Cardiac fibroblast (primary cell): ENCODE measurements around the gene TMEFF2.

ENCODE experiments used
- DNase-seq, 2 donors: peaks; one replicate each; pipeline versions ENCODE4 v3.0.0 to v3.0.0-alpha.2; 2010; ENCODE audit warnings: low read depth in 2 of 2
- H3K4me3 ChIP-seq, 2 donors: replicated peaks in 1 of 2; 1 replicate in 1 of 2; 2 replicates in 1 of 2; pipeline ENCODE4 v1.5.1; 2011; ENCODE audit warnings: low read depth in 2 of 2, low read length in 2 of 2, mild to moderate bottlenecking in 2 of 2, moderate library complexity in 1 of 2
- TF ChIP-seq, protein P1 (sequence below): IDR thresholded peaks from one replicate; pipeline ENCODE4 v1.5.1; 2011; ENCODE audit warnings: low read depth, mild to moderate bottlenecking, low read length, inconsistent platforms

Gene TMEFF2

DNA sequence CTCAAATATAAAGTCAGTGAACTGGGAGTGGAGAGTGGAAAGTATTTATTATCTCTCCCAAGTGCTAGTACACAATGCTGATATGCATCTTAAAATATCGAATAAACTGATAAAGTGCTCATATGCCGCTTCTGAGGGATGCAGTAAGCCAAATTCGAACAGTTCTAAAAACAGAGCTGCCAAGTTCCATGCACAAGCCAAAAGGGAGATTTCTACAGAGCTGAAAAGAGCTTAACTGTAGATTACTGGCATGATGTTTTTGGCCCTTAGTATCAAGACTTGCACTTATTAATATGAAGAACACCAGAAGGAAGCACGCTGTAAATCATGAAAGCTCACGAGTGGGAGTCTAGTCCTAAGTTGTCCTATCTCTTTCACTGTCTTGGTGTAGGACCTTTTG, 7.9 kb downstream of the TMEFF2 start:
- DNase-seq: no peak
- TF ChIP-seq, protein P1, sequence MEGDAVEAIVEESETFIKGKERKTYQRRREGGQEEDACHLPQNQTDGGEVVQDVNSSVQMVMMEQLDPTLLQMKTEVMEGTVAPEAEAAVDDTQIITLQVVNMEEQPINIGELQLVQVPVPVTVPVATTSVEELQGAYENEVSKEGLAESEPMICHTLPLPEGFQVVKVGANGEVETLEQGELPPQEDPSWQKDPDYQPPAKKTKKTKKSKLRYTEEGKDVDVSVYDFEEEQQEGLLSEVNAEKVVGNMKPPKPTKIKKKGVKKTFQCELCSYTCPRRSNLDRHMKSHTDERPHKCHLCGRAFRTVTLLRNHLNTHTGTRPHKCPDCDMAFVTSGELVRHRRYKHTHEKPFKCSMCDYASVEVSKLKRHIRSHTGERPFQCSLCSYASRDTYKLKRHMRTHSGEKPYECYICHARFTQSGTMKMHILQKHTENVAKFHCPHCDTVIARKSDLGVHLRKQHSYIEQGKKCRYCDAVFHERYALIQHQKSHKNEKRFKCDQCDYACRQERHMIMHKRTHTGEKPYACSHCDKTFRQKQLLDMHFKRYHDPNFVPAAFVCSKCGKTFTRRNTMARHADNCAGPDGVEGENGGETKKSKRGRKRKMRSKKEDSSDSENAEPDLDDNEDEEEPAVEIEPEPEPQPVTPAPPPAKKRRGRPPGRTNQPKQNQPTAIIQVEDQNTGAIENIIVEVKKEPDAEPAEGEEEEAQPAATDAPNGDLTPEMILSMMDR: no peak
- H3K4me3 ChIP-seq: no peak overlapping the region

DNA sequence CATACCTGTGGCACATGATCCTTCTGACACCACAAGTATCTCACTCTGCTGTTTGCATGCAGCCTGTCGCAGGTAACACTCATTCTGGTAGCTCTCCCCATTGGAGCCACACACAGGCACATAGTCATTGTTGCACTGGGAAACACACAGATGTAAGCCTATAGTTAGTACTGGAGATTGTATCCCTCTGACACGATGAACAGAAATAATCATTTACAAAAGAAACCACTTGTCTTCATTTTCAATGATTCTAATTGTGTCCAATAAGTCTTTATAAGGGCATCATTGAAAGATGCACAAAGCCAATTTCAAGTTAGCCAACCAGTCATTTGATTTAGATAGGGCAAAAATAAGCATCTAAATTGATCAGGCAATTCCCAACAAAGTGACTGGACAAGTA, 10.4 kb downstream of the TMEFF2 start:
- TF ChIP-seq, protein P1: no peak
- no peak for DNase-seq
- no peak overlapping the region for H3K4me3 ChIP-seq

DNA sequence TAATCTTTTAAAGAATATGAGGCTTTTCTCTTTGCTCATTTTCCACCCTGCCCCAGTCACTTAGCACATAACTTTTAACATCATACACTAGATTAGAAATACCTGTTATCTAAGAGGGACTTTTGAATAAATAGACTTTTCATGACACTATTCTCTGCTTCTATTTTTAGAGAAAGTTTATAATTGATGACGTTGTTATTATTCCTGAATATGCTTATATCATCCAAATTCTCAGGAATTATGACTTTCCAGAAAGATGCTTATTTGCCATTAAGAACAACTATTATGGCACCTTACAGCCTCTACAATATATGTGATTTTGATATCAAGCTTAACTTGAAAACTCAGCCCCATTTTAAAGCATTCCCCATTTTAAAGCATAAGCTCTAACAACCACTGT, 11.4 kb downstream of the TMEFF2 start:
- H3K4me3 ChIP-seq: no peak overlapping the region
- TF ChIP-seq, protein P1: no peak
- DNase-seq: no peak

DNA sequence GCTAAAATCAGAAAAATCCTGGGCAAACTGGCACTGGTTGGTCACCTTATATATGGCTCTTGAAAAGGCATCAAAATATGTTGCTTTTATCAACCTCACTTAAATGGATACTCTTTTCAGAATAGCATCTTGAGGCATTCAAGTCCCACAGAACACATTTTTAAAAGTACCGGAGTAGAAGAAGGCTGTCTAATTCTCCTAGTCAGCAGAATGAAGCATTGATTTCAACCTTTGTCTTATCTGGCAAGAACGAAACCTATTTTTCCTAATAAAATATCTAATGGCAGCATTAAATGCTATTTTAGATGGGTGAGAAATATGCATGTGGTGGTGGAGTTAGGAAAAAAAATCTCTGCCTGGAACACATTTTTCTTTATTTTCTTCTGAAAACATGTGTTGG, 27.8 kb downstream of the TMEFF2 start:
- no peak overlapping the region for H3K4me3 ChIP-seq
- TF ChIP-seq, protein P1: no peak
- DNase-seq: no peak

DNA sequence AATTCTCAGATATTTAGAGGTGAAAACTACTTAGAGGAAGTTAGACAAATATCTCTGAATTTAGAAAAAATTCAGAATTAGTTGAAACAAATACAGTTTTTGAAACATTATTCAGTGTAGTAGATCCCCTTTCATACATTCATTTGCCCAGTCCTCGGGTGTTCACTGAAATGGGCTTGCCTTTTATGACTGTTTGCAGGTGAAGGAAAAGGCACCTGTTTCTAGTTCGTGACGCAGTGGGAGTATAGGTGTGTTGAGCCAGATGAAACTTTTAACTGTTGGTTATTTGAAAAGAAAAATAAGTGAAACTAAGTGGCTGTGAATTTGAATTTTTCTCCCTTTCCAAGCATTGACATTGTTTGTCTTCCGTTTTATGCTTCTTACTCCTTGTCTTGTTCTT, 28.9 kb downstream of the TMEFF2 start:
- TF ChIP-seq, protein P1: no peak
- no peak overlapping the region for H3K4me3 ChIP-seq
- no peak for DNase-seq

DNA sequence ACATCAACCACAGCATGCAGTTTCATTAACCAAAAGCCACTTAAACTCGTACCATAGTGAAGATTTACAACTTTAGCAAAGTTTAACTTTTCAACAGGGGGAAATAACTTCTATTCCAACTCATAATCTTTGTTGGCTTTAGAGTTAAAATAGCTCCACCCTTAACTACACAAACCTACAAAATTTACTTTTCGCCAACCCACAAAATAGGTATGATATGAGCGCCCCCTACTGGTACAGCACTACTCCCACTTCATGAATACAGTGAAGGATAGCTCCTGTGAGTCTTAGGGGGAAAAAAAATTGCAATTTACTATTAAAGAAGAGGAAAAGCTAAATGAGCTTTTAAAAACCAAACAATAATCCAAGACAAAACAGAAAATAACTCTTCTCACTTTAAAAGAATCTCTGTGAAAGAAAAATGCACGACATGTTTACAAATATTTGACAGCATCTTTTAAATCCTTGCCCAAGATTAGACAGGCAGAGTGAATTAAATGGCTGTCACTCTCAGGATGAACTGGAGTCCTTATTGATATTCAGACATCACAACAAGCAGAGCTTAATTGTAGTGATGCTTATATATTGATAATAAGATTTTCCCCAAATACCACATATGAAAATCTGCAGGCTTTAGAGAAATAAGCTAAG, 32.2 kb downstream of the TMEFF2 start:
- TF ChIP-seq, protein P1: peak; percentile 87
- DNase-seq: peak; percentile 82 to 87
- no peak overlapping the region for H3K4me3 ChIP-seq
